HG02763 (cell line): ENCODE measurements around the gene SLC38A3.

Experiments used
- ATAC-seq: cut with Tn5 transposase; IDR thresholded peaks from one replicate; pipeline ENCODE4 v1.9.1; 2021; ENCODE audit warnings: mild to moderate bottlenecking, moderate library complexity; ENCODE audit not compliant: unreplicated experiment

Gene SLC38A3

GRCh38 chr3:50204804-50205412 lies at the start of gene SLC38A3:
Gene SLC38A3, plus strand, starts transcription at chr3:50205271. Its CDS starts 8,929 bp downstream, at chr3:50214200.
- ATAC-seq, result no peak

GRCh38 chr3:50155491-50155878 lies 49.6 kb upstream of the SLC38A3 start:
- no peak for ATAC-seq

GRCh38 chr3:50155891-50156290 lies 49.2 kb upstream of the SLC38A3 start:
- no peak for ATAC-seq

- no peak for ATAC-seq
Measured at GRCh38 chr3:50156549-50157493, 48.2 kb upstream of the SLC38A3 start.

GRCh38 chr3:50157827-50158529 lies 47.1 kb upstream of the SLC38A3 start:
- ATAC-seq, result no peak

- no peak for ATAC-seq
Measured at GRCh38 chr3:50158530-50159146, 46.4 kb upstream of the SLC38A3 start.

GRCh38 chr3:50160561-50160983 lies 44.5 kb upstream of the SLC38A3 start:
- no peak for ATAC-seq

- no peak for ATAC-seq
Measured at GRCh38 chr3:50161320-50161719, 43.8 kb upstream of the SLC38A3 start.

GRCh38 chr3:50162034-50162883 lies 42.8 kb upstream of the SLC38A3 start:
- no peak for ATAC-seq

- no peak for ATAC-seq
Measured at GRCh38 chr3:50163572-50164455, 41.3 kb upstream of the SLC38A3 start.

- no peak for ATAC-seq
Measured at GRCh38 chr3:50164481-50164880, 40.6 kb upstream of the SLC38A3 start.

- ATAC-seq, result no peak
Measured at GRCh38 chr3:50164984-50165909, 39.8 kb upstream of the SLC38A3 start.

- ATAC-seq, result no peak
Measured at GRCh38 chr3:50165910-50166538, 39.0 kb upstream of the SLC38A3 start.

- ATAC-seq, result no peak
Measured at GRCh38 chr3:50166620-50167019, 38.5 kb upstream of the SLC38A3 start.

- no peak for ATAC-seq
Measured at GRCh38 chr3:50167069-50167840, 37.8 kb upstream of the SLC38A3 start.

GRCh38 chr3:50167841-50168209 lies 37.2 kb upstream of the SLC38A3 start:
- ATAC-seq, result no peak

- no peak for ATAC-seq
Measured at GRCh38 chr3:50168388-50168787, 36.7 kb upstream of the SLC38A3 start.
